ENCODE measurements around the gene CEP83. TPM values are rescaled to one million over a fixed set of nuclear protein-coding genes. Genes with fewer than 3 reads are reported as not detected.
A peak's percentile ranks its signal among the peaks of the same experiment; 100 is the strongest.
"Not testable (repeated sequence)": the region's sequence is repeated elsewhere in the genome, so short reads cannot be mapped to it uniquely, and the experiment has no call there.

Gene CEP83
- total RNA-seq, 4 donors from 2014 or later, result 6.7 to 21.2 (median 8.3) TPM

DNA sequence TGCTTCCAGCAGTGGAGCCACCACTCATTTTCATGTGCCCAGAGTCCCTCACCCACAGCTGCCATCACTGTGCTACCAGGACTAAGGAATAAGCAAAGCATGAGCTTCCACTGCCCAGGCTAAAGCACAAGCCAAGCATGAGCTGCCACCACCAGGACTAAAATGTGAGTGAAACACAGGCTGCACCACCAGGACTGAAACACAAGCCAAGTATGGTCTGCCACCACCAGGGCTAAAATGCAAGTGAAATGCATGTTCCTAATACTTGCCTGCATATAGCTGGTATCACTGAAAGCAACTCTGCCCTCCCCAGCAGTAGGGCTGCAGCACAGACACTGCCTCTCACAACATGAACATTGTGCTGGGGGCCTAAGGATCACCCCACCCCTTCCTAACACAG, 30.0 kb downstream of the CEP83 start:
- TF ChIP-seq POLR2AphosphoS5 (IDR thresholded peaks at IDR 0.05) (no peak), EP300 (IDR thresholded peaks at IDR 0.05) (no peak), POLR2A (IDR thresholded peaks at IDR 0.05; ENCODE audit: low read depth) (no peak)
- TF ChIP-seq, protein P1, sequence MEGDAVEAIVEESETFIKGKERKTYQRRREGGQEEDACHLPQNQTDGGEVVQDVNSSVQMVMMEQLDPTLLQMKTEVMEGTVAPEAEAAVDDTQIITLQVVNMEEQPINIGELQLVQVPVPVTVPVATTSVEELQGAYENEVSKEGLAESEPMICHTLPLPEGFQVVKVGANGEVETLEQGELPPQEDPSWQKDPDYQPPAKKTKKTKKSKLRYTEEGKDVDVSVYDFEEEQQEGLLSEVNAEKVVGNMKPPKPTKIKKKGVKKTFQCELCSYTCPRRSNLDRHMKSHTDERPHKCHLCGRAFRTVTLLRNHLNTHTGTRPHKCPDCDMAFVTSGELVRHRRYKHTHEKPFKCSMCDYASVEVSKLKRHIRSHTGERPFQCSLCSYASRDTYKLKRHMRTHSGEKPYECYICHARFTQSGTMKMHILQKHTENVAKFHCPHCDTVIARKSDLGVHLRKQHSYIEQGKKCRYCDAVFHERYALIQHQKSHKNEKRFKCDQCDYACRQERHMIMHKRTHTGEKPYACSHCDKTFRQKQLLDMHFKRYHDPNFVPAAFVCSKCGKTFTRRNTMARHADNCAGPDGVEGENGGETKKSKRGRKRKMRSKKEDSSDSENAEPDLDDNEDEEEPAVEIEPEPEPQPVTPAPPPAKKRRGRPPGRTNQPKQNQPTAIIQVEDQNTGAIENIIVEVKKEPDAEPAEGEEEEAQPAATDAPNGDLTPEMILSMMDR (IDR thresholded peaks at IDR 0.05), result no peak
- no peaks in the 10 kb centered on the region for H3K36me3 ChIP-seq
- no peak overlapping the region for H3K4me3 ChIP-seq
- H3K9me3 ChIP-seq, result peaks cover 0 to 8% (median 2%) of the 10 kb centered on the region in 4 donors
- intact Hi-C loops (cut with DNase I), result loop anchor here (10.0 kb wide), 1 partner anchor 95 kb away; no protein-coding TSS in a partner anchor
- H3K4me1 ChIP-seq, result peaks cover 11 to 45% (median 38%) of the 10 kb centered on the region in 4 donors
- H3K27me3 ChIP-seq, result no peaks in the 10 kb centered on the region
- H3K27ac ChIP-seq (replicated peaks in 1 of 4), result no peak overlapping the region
- DNase-seq (ENCODE audit: extremely low spot score), result no peak

DNA sequence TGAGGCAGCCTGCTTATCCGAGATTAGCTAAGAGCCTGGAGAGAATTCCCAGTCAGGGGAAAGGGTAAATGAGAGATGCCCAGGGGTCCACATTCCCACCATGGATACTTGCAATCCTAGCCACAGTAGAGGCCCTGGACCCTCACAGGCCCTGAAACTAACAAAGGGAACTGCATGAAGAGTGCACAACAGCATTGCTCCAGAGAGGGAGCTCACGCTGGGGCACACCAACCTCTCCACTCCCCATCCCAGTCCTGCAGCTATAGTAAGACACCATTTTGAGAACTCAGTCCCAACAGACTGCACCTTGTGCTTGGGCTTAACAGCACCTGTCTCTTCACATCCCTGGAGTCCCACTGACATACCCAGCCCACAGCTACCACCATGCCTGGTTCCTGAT, 30.5 kb downstream of the CEP83 start:
- H3K27me3 ChIP-seq, result no peaks in the 10 kb centered on the region
- peaks cover 0 to 8% (median 2%) of the 10 kb centered on the region in 4 donors for H3K9me3 ChIP-seq
- TF ChIP-seq POLR2AphosphoS5 (IDR thresholded peaks at IDR 0.05) (no peak), POLR2A (IDR thresholded peaks at IDR 0.05; ENCODE audit: low read depth) (no peak), EP300 (IDR thresholded peaks at IDR 0.05) (no peak)
- TF ChIP-seq, protein P1 (IDR thresholded peaks at IDR 0.05), result no peak
- no peak overlapping the region for H3K27ac ChIP-seq (replicated peaks in 1 of 4)
- no peaks in the 10 kb centered on the region for H3K36me3 ChIP-seq
- intact Hi-C loops (cut with DNase I), result no loop called here
- H3K4me1 ChIP-seq, result peaks cover 11 to 41% (median 37%) of the 10 kb centered on the region in 4 donors
- 89% methylated on average over 2 of the region's 2 CpGs for WGBS
- no peak overlapping the region for H3K4me3 ChIP-seq
- DNase-seq (ENCODE audit: extremely low spot score), result no peak

DNA sequence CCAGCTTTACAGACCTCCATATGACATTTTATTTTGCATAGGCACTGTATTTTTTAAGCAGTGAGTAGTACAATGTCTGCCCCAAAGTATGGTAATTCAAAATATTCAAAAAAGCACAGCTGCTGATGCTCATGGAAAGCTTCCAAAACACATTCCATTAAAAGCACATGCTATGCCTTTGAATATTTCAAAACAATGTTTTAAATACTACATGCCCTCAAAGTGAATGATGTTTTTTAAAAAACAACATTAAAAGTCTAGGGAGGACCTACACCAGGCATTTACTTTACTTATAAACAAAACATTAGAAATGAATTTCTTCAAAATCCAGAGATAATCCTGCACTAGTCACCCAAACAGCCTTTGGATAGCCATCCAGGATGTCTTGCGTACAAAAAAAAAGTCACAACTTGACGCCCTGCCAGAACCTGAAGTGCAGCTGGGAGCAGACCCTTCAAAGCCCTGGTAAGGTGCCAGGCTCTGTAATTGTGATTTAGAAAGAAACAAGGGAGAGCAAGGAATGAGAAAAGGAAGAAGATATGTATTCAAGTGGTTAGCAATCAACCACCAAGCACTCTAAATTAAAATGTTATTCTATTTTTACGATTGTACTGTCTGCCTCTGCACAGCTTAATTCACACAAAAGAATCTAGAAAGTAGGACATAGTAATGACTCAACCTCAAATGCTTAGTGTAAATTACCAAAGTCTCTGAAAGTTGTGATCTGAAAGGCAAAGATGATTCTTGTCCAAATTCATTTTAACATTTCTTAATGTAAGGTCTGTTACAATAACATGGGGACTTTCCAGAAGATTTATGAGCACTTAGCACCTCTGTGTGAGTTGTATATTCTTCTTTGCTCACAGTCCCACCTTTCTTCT, 31.9 kb downstream of the CEP83 start:
- H3K27ac ChIP-seq (replicated peaks in 1 of 4), result peak overlapping the region; percentile 59 to 74 (median 66)
- DNase-seq (ENCODE audit: extremely low spot score), result no peak
- peaks cover 4 to 27% (median 26%) of the 10 kb centered on the region in 4 donors for H3K4me1 ChIP-seq
- H3K27me3 ChIP-seq, result no peaks in the 10 kb centered on the region
- WGBS, result 17% methylated on average over 3 of the region's 3 CpGs
- H3K9me3 ChIP-seq, result peaks cover 0 to 19% (median 12%) of the 10 kb centered on the region in 4 donors
- TF ChIP-seq POLR2A (IDR thresholded peaks at IDR 0.05; ENCODE audit: low read depth), result no peak
- TF ChIP-seq EP300 (IDR thresholded peaks at IDR 0.05), result no peak
- peak; percentile 27 to 60 for TF ChIP-seq POLR2AphosphoS5 (IDR thresholded peaks at IDR 0.05)
- intact Hi-C loops (cut with DNase I), result no loop called here
- peak overlapping the region; percentile 5 to 24 (median 16) for H3K4me3 ChIP-seq
- no peaks in the 10 kb centered on the region for H3K36me3 ChIP-seq

DNA sequence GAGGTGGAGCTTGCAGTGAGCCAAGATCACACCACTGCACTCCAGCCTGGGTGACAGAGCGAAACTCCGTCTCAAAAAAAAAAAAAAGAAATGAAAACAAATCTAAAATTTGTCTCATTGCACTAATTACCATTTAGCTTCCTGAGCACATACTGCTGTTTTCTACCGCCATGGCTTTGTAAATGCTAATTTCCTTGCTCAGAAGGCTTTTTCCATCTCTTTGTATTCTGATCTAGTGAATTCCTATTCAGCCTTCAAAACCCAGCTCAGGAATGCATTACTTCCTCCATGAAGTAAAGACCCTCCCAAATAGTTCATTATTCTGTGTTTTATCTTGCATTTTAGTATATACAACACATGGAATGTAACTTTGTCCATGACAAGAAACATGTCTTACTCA, 33.6 kb downstream of the CEP83 start:
- intact Hi-C loops (cut with DNase I), result no loop called here
- DNase-seq (ENCODE audit: extremely low spot score), result no peak
- Histone ChIP-seq H3K36me3 (no peaks in the 10 kb centered on the region), H3K4me3 (no peak overlapping the region), H3K27ac (replicated peaks in 1 of 4) (no peak overlapping the region), H3K9me3 (peaks cover 0 to 35% (median 28%) of the 10 kb centered on the region in 4 donors), H3K27me3 (no peaks in the 10 kb centered on the region), H3K4me1 (peaks cover 4 to 27% (median 26%) of the 10 kb centered on the region in 4 donors)
- 96% methylated on average over 3 of the region's 3 CpGs for WGBS
- TF ChIP-seq EP300 (IDR thresholded peaks at IDR 0.05) (no peak), POLR2AphosphoS5 (IDR thresholded peaks at IDR 0.05) (no peak), POLR2A (IDR thresholded peaks at IDR 0.05; ENCODE audit: low read depth) (no peak)
- TF ChIP-seq, protein P1 (IDR thresholded peaks at IDR 0.05), result no peak

DNA sequence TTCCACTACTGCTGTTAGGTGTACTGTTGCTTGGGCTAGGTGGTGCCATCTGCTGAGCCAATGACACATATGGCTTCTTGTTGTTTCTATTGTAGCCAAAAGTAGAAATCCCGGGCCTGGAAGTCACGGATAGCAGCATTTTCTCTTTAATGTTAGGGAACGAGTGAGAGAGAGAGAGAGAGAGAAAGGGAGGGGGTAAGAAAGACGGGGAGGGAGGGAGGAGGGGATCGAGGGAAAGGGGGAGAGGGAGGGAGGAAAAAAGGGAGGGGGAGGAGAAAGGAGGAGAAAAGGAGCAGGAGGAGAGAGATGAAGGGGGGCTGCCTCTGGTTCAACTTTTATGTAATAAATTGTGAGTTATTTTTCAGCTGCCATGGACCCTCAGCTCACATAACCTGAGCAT, 34.8 kb downstream of the CEP83 start:
- intact Hi-C loops (cut with DNase I); DNase-seq (ENCODE audit: extremely low spot score); H3K27me3 ChIP-seq; H3K36me3 ChIP-seq: not testable (repeated sequence)
- Histone ChIP-seq H3K27ac (replicated peaks in 1 of 4) (peak overlapping the region in 1 of 4 donors; percentile 41), H3K4me1 (peaks cover 4 to 27% (median 26%) of the 10 kb centered on the region in 4 donors), H3K9me3 (peaks cover 0 to 32% (median 26%) of the 10 kb centered on the region in 4 donors), H3K4me3 (peak overlapping the region in 1 of 4 donors; percentile 26)
- 89% methylated on average over 5 of the region's 5 CpGs for WGBS
